ENCODE results near the gene DDIT3.

The DDIT3 gene

DNA sequence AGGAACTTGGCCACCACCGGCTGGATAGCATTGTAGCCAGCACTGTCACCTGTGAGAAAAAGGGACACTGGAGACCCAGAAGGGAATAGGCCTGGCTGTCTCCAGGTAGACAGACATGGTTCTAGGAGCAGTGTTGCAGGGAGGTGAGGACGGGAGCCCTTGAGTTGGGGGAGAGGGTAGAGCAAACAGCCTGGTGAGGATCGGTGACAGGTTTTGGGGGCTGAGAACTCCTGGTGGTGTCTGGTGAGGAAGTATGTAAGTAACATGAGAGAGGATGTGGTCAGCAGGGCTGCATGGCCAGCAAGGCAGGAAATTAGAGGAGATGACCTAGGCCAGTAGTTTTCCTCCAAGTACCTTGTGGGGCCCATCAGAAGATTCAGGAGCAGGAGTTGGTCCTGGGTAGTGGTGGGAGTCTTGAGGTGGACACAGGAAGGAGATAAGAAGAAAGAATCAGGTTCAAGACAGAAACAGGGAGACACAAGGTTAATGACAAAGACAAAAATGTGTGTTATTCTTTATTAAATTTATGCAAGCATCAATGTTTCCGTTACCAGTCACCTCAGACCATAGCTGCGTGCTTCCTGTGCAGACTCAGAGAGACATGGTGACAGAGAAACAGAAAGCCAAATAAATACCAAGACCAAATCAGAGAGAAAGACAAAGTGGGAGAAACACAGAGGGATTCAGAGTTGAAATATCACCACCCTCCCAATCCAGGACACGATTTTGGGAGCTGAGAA lies 40.8 kb downstream of the DDIT3 start, which contains the start of gene ARHGAP9:
TSS of gene ARHGAP9 (minus strand) at position 491 of the 740 bp plus-strand sequence. CDS start at position 31, 460 bp downstream.
- DNase-seq = no peak

- DNase-seq = no peak
Measured at GRCh38 chr12:57479043-57479375, 41.3 kb downstream of the DDIT3 start.

- no peak for DNase-seq
Measured at GRCh38 chr12:57477710-57478681, 42.3 kb downstream of the DDIT3 start.

DNA sequence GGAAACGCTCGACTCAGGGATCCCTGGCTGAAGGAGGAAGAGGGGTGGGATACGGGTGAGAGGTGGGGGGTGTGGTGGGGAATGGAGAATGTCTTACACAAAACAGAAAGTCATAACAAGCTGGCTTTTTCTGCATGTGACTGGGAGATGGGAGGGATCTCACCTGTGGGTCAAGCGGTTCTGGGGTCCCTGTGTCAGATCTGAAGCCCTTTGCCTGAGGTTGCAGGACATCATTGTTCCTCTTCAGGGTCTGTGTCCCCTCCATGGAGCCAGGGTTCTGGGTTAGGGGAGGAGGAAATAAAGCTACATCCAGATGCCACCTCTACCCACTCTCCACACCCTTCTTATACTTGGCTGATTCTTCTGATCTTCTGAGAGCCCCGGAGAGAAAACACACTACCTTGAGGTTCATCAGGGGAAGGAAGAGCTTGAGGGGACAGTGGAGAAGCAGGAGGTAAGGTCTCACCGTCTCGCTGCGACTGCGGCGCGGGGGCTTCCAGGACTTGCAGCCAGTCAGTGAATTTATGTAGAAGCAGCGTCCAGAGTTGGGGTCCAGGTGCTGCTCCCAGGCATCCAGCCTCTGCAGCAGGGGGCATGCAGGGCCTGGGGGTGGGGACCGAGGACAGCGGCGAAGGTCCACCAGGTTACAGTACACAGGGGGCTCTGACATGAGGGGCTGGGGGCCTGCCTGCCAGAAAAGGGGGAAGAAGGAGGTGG lies 43.2 kb downstream of the DDIT3 start:
- DNase-seq = no peak

DNA sequence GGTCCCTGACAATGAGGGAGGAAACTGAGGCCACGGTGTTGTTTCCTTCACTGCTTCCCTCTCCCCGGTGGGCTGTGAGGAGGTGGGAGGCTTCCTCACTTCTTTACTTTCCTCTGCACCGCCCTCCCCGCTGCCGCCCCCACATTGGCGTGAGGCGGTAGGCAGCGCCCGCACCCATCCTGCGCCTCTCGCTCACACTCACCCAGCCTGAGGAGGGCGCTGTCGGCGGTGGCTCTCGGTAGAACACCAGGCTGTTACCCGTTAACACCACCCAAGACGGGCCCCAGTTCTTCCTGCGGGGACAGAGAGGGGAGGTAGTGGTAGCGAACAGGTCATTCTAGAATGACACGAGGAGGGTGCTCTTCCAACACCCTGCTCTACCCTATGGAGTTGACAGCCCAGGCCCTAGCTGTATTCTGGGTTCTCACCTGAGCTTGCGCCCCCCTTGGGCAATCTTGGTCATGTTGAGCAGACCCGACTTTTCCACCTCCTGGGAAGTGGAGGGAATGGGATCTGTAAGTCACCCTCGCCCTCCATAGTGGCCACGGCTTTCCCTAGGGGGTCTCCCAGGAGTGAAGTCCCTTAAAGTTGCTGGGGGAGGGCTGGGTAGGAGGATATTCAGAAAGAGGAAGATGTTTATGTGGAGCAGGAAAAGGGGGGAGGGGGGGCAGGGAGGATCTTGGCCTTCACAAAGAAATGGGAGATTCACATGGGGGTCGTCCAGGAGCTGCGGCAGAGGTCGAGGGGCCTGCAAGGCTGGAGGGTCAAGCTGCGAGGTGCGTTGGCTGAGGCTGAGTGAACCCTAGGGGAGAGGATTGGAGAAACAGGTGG lies 43.9 kb downstream of the DDIT3 start:
- DNase-seq = no peak

- DNase-seq = no peak
Measured at GRCh38 chr12:57475271-57476161, 44.8 kb downstream of the DDIT3 start.

DNA sequence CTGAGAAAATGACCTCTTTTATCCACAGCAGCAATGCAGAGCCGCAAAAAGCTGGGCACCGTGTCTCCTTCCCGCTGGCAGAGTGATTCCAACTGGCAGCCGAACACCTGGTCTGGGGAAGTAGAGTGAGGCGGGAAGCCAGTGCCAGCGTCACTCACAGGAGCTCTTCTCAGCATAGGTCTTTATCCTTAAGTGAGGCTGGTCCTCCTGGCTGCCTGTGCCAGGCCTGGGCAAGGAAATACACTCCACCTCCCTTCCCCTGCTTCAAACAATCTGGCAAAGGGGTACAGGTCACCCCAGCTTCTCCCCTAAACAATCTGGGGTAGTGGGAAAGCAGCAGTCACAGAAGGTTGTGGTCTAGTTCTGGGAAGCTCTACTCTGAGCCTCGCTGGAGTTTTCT lies 45.5 kb downstream of the DDIT3 start:
- no peak for DNase-seq

- DNase-seq = no peak
Measured at GRCh38 chr12:57474430-57474829, 45.9 kb downstream of the DDIT3 start.

GRCh38 chr12:57473886-57474285 lies 46.4 kb downstream of the DDIT3 start:
- no peak for DNase-seq

DNA sequence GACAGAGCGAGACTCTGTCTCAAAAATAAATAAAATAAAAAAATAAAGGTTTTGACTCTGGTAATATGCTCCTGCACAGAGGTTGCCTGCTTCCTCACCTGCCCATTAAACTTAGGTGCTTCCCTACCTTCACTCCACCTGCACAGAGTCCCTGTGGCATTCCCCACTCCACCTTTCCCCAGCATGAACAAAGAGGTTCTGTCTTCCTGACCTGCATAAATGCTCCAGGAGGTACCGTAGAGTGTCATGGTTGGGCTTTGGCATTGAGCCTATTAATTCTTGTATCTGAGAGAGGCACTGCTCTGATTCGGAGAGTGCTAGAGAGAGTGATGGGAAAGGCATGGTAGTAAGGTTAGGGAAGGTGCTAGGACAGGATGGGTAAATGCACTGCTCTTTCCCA lies 46.9 kb downstream of the DDIT3 start:
- no peak for DNase-seq

GRCh38 chr12:57472391-57472790 lies 47.9 kb downstream of the DDIT3 start:
- no peak for DNase-seq

- no peak for DNase-seq
Measured at GRCh38 chr12:57471661-57472060, 48.7 kb downstream of the DDIT3 start.

- no peak for DNase-seq
Measured at GRCh38 chr12:57470970-57471656, 49.2 kb downstream of the DDIT3 start.

- no peak for DNase-seq
Measured at GRCh38 chr12:57470286-57470969, 49.9 kb downstream of the DDIT3 start.

- DNase-seq = no peak
Measured at GRCh38 chr12:57469296-57470164, 50.8 kb downstream of the DDIT3 start.

DNA sequence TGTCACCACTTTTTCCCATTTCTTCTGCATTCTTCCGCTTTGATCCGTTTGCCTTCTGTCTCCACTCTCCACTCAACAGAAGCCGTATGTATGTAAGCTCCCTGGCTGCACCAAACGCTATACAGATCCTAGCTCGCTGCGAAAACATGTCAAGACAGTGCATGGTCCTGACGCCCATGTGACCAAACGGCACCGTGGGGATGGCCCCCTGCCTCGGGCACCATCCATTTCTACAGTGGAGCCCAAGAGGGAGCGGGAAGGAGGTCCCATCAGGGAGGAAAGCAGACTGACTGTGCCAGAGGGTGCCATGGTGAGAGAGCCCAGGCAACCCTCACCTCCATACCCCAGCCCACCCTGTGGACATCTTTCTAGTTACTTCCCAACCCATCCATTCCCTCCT lies 52.4 kb downstream of the DDIT3 start:
- no peak for DNase-seq

- no peak for DNase-seq
Measured at GRCh38 chr12:57467212-57467874, 53.0 kb downstream of the DDIT3 start.
